B cell (primary cell): ENCODE measurements around the gene EEF1E1. TPM values are rescaled to one million over a fixed set of nuclear protein-coding genes. Genes with fewer than 3 reads are reported as not detected.

Experiments
- ATAC-seq: fragments of 200-7000 bp; cut with Tn5 transposase; one replicate; pipeline ENCODE4 v1.10.0; 2021; ENCODE audit warnings: low read depth, mild to moderate bottlenecking, moderate number of reproducible peaks, moderate library complexity
- CTCF ChIA-PET: fragments of 350-600 bp; sonication (Branson Sonifier 250); formaldehyde crosslinking; loops from one replicate; lab custom pipeline; 2021; ENCODE audit warnings: antibody characterized with exemption, inconsistent platforms; lab: Charles Lee
- POLR2A ChIA-PET: fragments of 350-600 bp; sonication (Branson Sonifier 250); formaldehyde crosslinking; loops from one replicate; lab custom pipeline; 2021; ENCODE audit warnings: antibody characterized with exemption; lab: Charles Lee
- DNase-seq: peaks from one replicate; pipeline ENCODE4 v3.0.0; 2013
- H2AFZ ChIP-seq: 2 replicates; pipeline ENCODE4 v1.6.1; 2012; ENCODE audit warnings: mild to moderate bottlenecking, low read depth, low read length; ENCODE audit not compliant: insufficient read depth, poor library complexity, severe bottlenecking
- H3K27ac ChIP-seq, 2 donors: 1 replicate in 1 of 2; 2 replicates in 1 of 2; pipeline ENCODE4 v1.5.1; 2012 to 2013; ENCODE audit warnings: low read length in 2 of 2, mild to moderate bottlenecking in 2 of 2, moderate library complexity in 1 of 2
- H3K27me3 ChIP-seq, 4 experiments: fragments of 200-600 bp in 1 of 4; sonication (generic) in 1 of 4; replicated peaks in 1 of 4; 1 replicate in 2 of 4; 2 replicates in 2 of 4; pipeline versions ENCODE4 v1.6.1 to v1.7.0; 2013 to 2016; ENCODE audit warnings: low read length in 3 of 4, mild to moderate bottlenecking in 2 of 4, mixed read lengths in 1 of 4, moderate library complexity in 1 of 4; ENCODE audit not compliant: insufficient read depth in 4 of 4, control insufficient read depth in 3 of 4; ENCODE audit errors: control extremely low read depth in 1 of 4
- H3K36me3 ChIP-seq, 2 experiments: replicated peaks in 1 of 2; 1 replicate in 1 of 2; 2 replicates in 1 of 2; pipeline versions ENCODE4 v1.6.1 to v1.7.1; 2013; ENCODE audit warnings: low read length in 1 of 2; ENCODE audit not compliant: insufficient read depth in 2 of 2, control insufficient read depth in 1 of 2; ENCODE audit errors: control extremely low read depth in 1 of 2, extremely low read depth in 1 of 2
- H3K4me1 ChIP-seq, 2 donors: fragments of 200-600 bp in 1 of 2; sonication (generic) in 1 of 2; 1 replicate in 1 of 2; 2 replicates in 1 of 2; pipeline versions ENCODE4 v1.5.1 to v1.6.1; 2013 to 2017; ENCODE audit warnings: low read length in 2 of 2; ENCODE audit not compliant: control insufficient read depth in 2 of 2, insufficient read depth in 2 of 2
- H3K4me2 ChIP-seq: replicated peaks from 2 replicates; pipeline ENCODE3; 2012; ENCODE audit warnings: mild to moderate bottlenecking, low read depth, low read length; ENCODE audit not compliant: poor library complexity, severe bottlenecking
- H3K4me3 ChIP-seq, 5 experiments: fragments of 200-600 bp in 1 of 5; sonication (generic) in 1 of 5; 1 replicate in 3 of 5; 2 replicates in 2 of 5; pipeline versions ENCODE4 v1.5.1 to v1.7.0; 2011 to 2016; ENCODE audit warnings: low read length in 4 of 5, mild to moderate bottlenecking in 4 of 5, low read depth in 2 of 5, control low read depth in 1 of 5, moderate library complexity in 1 of 5; ENCODE audit not compliant: insufficient read depth in 1 of 5; ENCODE audit errors: control extremely low read depth in 1 of 5, extremely low read depth in 1 of 5
- H3K79me2 ChIP-seq: fragments of 200-600 bp; sonication (generic); one replicate; pipeline ENCODE4 v1.6.0; 2016; ENCODE audit warnings: low read length; ENCODE audit not compliant: control insufficient read depth, insufficient read depth
- H3K9ac ChIP-seq: fragments of 200-600 bp; sonication (generic); 2 replicates; pipeline ENCODE4 v1.6.1; 2017; ENCODE audit warnings: mild to moderate bottlenecking, low read length, moderate library complexity
- H3K9me3 ChIP-seq, 3 donors: one replicate each; pipeline versions ENCODE4 v1.6.1 to v1.7.1; 2013; ENCODE audit warnings: low read length in 2 of 3; ENCODE audit not compliant: control insufficient read depth in 2 of 3, insufficient read depth in 1 of 3; ENCODE audit errors: control extremely low read depth in 1 of 3
- H4K20me1 ChIP-seq: 2 replicates; pipeline ENCODE4 v1.6.0; 2012; ENCODE audit warnings: mild to moderate bottlenecking, low read length; ENCODE audit not compliant: insufficient read depth, control insufficient read depth, poor library complexity, severe bottlenecking
- H3K27ac Mint-ChIP-seq: one replicate; pipeline ENCODE4 v1.8.0; 2021; ENCODE audit warnings: mixed read lengths
- H3K27me3 Mint-ChIP-seq: one replicate; pipeline ENCODE4 v1.8.0; 2021; ENCODE audit warnings: mixed read lengths
- H3K4me1 Mint-ChIP-seq: one replicate; pipeline ENCODE4 v1.8.0; 2021; ENCODE audit warnings: mixed read lengths
- H3K4me3 Mint-ChIP-seq: one replicate; pipeline ENCODE4 v1.8.0; 2021; ENCODE audit warnings: mixed read lengths
- H3K9me3 Mint-ChIP-seq: one replicate; pipeline ENCODE4 v1.8.0; 2022; ENCODE audit warnings: mixed read lengths; ENCODE audit not compliant: insufficient read depth
- EZH2 ChIP-seq: IDR thresholded peaks from 2 replicates; pipeline ENCODE4 v1.6.1; 2012; ENCODE audit warnings: borderline replicate concordance, low read depth, mild to moderate bottlenecking, moderate library complexity, low read length; ENCODE audit not compliant: insufficient read depth, poor library complexity, severe bottlenecking
- WGBS: methylation state at CpG from one replicate; pipeline ENCODE4 v1.1.5; 2013; ENCODE audit warnings: missing lambda C conversion rate; ENCODE audit not compliant: insufficient coverage; 5-methylcytosine and 5-hydroxymethylcytosine counted together
- intact Hi-C: fragments of 100-400 bp; cut with micrococcal nuclease; formaldehyde crosslinking; loops from one replicate; pipeline ENCODE4 v1.10.0; 2022
- polyA plus RNA-seq: library from polyadenylated mRNA; depleted of rRNA; stranded (reverse); fragments of >200 nt; gene quantifications from 2 replicates; pipeline ENCODE4 v1.2.3, GENCODE V29; 2012
- total RNA-seq, 2 donors: library from RNA; stranded (reverse); fragments of 120-200 nt in 1 of 2; gene quantifications; 1 replicate in 1 of 2; 2 replicates in 1 of 2; pipeline versions ENCODE4 v1.2.3 to v1.2.4, GENCODE V29; 2013 to 2022
- TF ChIP-seq, protein P1 (sequence below): fragments of 200-600 bp; IDR thresholded peaks from one replicate; pipeline ENCODE4 v1.8.0; 2022; ENCODE audit warnings: antibody characterized with exemption, mild to moderate bottlenecking

The EEF1E1 gene
- total and polyA plus RNA-seq, 2 donors (not counting 1 experiment from before 2014, with no cell fraction given): 20.1 to 23.1 TPM

DNA sequence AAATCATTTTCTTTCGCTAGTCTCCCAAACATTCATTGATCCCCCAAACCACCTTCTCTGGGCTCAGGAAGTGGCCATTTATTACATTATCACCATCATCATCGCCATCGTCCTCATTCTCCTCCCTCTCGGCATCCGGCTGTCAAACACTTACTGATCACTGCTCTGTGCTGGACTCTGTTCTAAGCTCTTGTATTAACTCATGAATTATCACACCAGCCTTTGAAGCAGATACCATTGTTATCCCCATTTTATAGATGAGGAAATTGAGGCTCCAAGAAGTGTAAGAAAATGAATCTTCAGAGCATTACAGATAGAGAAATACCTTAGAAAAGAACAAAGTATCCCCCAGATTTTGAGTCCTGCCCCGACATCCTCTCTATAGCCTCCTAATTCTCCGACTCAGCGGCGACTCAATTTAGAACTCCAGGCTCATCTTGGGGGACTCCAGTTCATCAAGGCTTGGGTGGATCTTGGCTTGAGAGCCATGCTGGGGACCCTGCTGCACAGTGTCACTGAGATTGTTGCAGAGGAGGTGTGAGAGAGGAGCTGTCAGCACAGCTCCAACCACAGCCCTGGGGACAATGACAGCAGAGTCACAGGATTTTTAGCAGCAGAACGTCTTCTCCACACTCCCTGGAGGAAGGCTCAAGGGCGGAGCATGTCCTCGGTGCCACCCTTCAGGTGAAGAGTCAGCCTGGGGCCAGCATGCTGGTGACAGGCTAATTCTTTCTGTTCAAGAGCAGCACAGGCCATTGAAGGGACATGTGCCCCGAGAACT is 6.6 kb upstream of the EEF1E1 start:
- Histone ChIP-seq H3K27me3 (peaks cover 0 to 5% (median 3%) of the 10 kb centered on the region in 4 experiments), H4K20me1 (no peaks in the 10 kb centered on the region), H3K9me3 (no peaks in the 10 kb centered on the region), H3K27ac (no peak overlapping the region), H3K9ac (no peak overlapping the region), H3K79me2 (no peaks in the 10 kb centered on the region), H3K4me2 (no peak overlapping the region), H3K4me3 (no peak overlapping the region), H3K4me1 (no peaks in the 10 kb centered on the region), H2AFZ (no peak overlapping the region), H3K36me3 (no peaks in the 10 kb centered on the region)
- ChIA-PET POLR2A (no interaction called here), CTCF (no interaction called here)
- Mint-ChIP-seq H3K9me3 (no peaks in the 10 kb centered on the region), H3K4me1 (no peaks in the 10 kb centered on the region), H3K27me3 (peaks cover 48% of the 10 kb centered on the region), H3K4me3 (no peak overlapping the region), H3K27ac (no peak overlapping the region)
- ATAC-seq (no peak), DNase-seq (no peak)
- intact Hi-C loops: loop anchor here (10.0 kb wide), 1 partner anchor 326 kb away; the partner anchor contains the start of gene SLC35B3
- WGBS: 80% methylated on average over 11 of the region's 13 CpGs
- TF ChIP-seq, protein P1, sequence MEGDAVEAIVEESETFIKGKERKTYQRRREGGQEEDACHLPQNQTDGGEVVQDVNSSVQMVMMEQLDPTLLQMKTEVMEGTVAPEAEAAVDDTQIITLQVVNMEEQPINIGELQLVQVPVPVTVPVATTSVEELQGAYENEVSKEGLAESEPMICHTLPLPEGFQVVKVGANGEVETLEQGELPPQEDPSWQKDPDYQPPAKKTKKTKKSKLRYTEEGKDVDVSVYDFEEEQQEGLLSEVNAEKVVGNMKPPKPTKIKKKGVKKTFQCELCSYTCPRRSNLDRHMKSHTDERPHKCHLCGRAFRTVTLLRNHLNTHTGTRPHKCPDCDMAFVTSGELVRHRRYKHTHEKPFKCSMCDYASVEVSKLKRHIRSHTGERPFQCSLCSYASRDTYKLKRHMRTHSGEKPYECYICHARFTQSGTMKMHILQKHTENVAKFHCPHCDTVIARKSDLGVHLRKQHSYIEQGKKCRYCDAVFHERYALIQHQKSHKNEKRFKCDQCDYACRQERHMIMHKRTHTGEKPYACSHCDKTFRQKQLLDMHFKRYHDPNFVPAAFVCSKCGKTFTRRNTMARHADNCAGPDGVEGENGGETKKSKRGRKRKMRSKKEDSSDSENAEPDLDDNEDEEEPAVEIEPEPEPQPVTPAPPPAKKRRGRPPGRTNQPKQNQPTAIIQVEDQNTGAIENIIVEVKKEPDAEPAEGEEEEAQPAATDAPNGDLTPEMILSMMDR: no peak
- no peak for TF ChIP-seq EZH2

DNA sequence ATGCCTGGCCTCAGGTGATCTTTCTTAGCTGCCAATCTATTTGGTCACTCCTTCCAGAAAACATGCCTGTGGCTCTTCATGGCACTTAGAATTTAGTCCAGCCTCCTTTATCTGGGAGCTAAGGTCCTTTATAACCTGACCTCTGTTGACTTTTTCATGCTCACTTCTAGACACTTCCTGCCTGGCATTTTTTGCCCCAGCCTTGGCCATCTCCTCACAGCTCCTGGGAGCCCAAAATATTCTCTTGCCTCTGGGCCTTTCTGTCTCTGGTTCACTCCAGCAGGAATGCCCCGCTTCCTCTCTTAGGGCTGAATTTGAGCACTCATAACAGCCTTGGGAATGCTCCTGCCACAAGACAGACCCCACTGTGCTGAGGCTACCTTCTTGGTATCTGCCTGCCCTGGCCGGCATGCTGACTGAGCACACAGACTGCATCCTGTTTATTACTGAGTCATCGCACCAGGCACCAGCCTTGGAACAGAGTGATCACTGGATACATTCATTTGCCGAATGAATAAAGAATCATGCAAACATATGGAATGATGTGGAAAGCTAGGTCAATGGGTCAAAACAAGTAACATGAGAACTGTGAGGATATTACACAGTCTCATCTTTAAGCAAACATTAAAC is 5.8 kb upstream of the EEF1E1 start:
- Histone ChIP-seq H4K20me1 (no peaks in the 10 kb centered on the region), H3K9me3 (no peaks in the 10 kb centered on the region), H3K4me2 (no peak overlapping the region), H2AFZ (no peak overlapping the region), H3K79me2 (no peaks in the 10 kb centered on the region), H3K4me3 (no peak overlapping the region), H3K9ac (no peak overlapping the region), H3K4me1 (no peaks in the 10 kb centered on the region), H3K27me3 (peaks cover 0 to 6% (median 3%) of the 10 kb centered on the region in 4 experiments), H3K27ac (no peak overlapping the region), H3K36me3 (no peaks in the 10 kb centered on the region)
- 71% methylated on average over 4 of the region's 4 CpGs for WGBS
- H3K9me3 Mint-ChIP-seq: no peaks in the 10 kb centered on the region
- ChIA-PET POLR2A (no interaction called here), CTCF (no interaction called here)
- H3K27ac Mint-ChIP-seq: no peak overlapping the region
- no peak for DNase-seq
- no peaks in the 10 kb centered on the region for H3K4me1 Mint-ChIP-seq
- ATAC-seq: no peak
- no peak overlapping the region for H3K4me3 Mint-ChIP-seq
- intact Hi-C loops: loop anchor here (10.0 kb wide), 1 partner anchor 327 kb away; the partner anchor contains the start of gene SLC35B3
- H3K27me3 Mint-ChIP-seq: peaks cover 49% of the 10 kb centered on the region
- TF ChIP-seq, protein P1: no peak
- no peak for TF ChIP-seq EZH2
